Measurements from ENCODE around the gene CYP2C19. TPM values are rescaled to one million over a fixed set of nuclear protein-coding genes. Genes with fewer than 3 reads are reported as not detected.
"Not testable (repeated sequence)": the region's sequence is repeated elsewhere in the genome, so short reads cannot be mapped to it uniquely, and the experiment has no call there.

The CYP2C19 gene
- total and polyA plus RNA-seq, 8 donors, result 0.31 to 135 (median 10.3) TPM

GRCh38 chr10:94803307-94803706 lies 40.8 kb downstream of the CYP2C19 start:
- DNase-seq, result no peak
- TF ChIP-seq CTCF (IDR thresholded peaks at IDR 0.05), result no peak
- no peak for TF ChIP-seq POLR2AphosphoS5 (IDR thresholded peaks at IDR 0.05)
- TF ChIP-seq POLR2A (IDR thresholded peaks at IDR 0.05), result no peak
- no peak for TF ChIP-seq EP300 (IDR thresholded peaks at IDR 0.05)
- no peaks in the 10 kb centered on the region for H3K4me1 ChIP-seq
- H3K27me3 ChIP-seq, result no peaks in the 10 kb centered on the region
- intact Hi-C loops (cut with DNase I; ENCODE audit: low total_unique reads), result no loop called here
- WGBS, 5 donors, result 54 to 76% (median 65%) methylated on average over 1 of the region's 1 CpG
- no peaks in the 10 kb centered on the region for H3K36me3 ChIP-seq
- H3K4me3 ChIP-seq, result no peak overlapping the region
- peaks cover 0 to 8% (median 0%) of the 10 kb centered on the region in 4 donors for H3K9me3 ChIP-seq
- H3K27ac ChIP-seq, result no peak overlapping the region

- H3K27me3 ChIP-seq; H3K4me1 ChIP-seq; H3K27ac ChIP-seq; H3K4me3 ChIP-seq; intact Hi-C loops (cut with DNase I; ENCODE audit: low total_unique reads); H3K36me3 ChIP-seq; DNase-seq: not testable (repeated sequence)
- 77 to 94% (median 91%) methylated on average over 6 to 13 of the region's 13 CpGs for WGBS, 5 donors
- H3K9me3 ChIP-seq, result peaks cover 4 to 21% (median 5%) of the 10 kb centered on the region in 4 donors
Observed at GRCh38 chr10:94830025-94830424, 67.5 kb downstream of the CYP2C19 start.

GRCh38 chr10:94846204-94846603 lies 83.7 kb downstream of the CYP2C19 start:
- no peak for TF ChIP-seq EP300 (IDR thresholded peaks at IDR 0.05)
- TF ChIP-seq POLR2A (IDR thresholded peaks at IDR 0.05), result no peak
- TF ChIP-seq POLR2AphosphoS5 (IDR thresholded peaks at IDR 0.05), result no peak
- TF ChIP-seq CTCF (IDR thresholded peaks at IDR 0.05), result no peak
- Histone ChIP-seq H3K9me3 (peaks cover 0 to 5% (median 0%) of the 10 kb centered on the region in 4 donors), H3K4me3 (no peak overlapping the region), H3K27ac (no peak overlapping the region), H3K27me3 (no peaks in the 10 kb centered on the region), H3K4me1 (no peaks in the 10 kb centered on the region), H3K36me3 (no peaks in the 10 kb centered on the region)
- WGBS, 5 donors, result 60 to 71% (median 66%) methylated on average over 1 of the region's 1 CpG
- intact Hi-C loops (cut with DNase I; ENCODE audit: low total_unique reads), result no loop called here
- no peak for DNase-seq

- intact Hi-C loops (cut with DNase I; ENCODE audit: low total_unique reads), result no loop called here
Observed at GRCh38 chr10:94850766-94851165, 88.3 kb downstream of the CYP2C19 start.

More at GRCh38 chr10:94850766-94851165, 88.3 kb downstream of the CYP2C19 start:
- H3K4me1 ChIP-seq, result no peaks in the 10 kb centered on the region
- TF ChIP-seq CTCF (IDR thresholded peaks at IDR 0.05) (no peak), EP300 (IDR thresholded peaks at IDR 0.05) (no peak), POLR2A (IDR thresholded peaks at IDR 0.05) (no peak), POLR2AphosphoS5 (IDR thresholded peaks at IDR 0.05) (no peak)
- DNase-seq, result no peak
- H3K36me3 ChIP-seq, result peaks cover 0 to 4% (median 0%) of the 10 kb centered on the region in 4 donors
- 29 to 65% (median 42%) methylated on average over 1 of the region's 1 CpG for WGBS, 5 donors
- H3K27ac ChIP-seq, result no peak overlapping the region
- no peaks in the 10 kb centered on the region for H3K27me3 ChIP-seq
- peaks cover 0 to 4% (median 0%) of the 10 kb centered on the region in 4 donors for H3K9me3 ChIP-seq
- H3K4me3 ChIP-seq, result no peak overlapping the region

All from stomach (tissue), 9 donors.